ENCODE data around the gene TPR.

The TPR gene

GRCh38 chr1:186315570-186315969, 59.5 kb downstream of the TPR start:
- Histone ChIP-seq H4K20me1 (ENCODE audit: control insufficient read depth, insufficient read depth, low read depth, low read length) (0 out of 2 replicates have a peak, but pooled peaks cover 5% of the 10 kb centered on the region), H3K79me2 (ENCODE audit: control insufficient read depth, low read length) (no peaks in the 10 kb centered on the region), H3K4me1 (ENCODE audit: control insufficient read depth, low read length) (no peaks in the 10 kb centered on the region), H3K4me3 (ENCODE audit: low read length) (no peak overlapping the region), H3K36me3 (ENCODE audit: control insufficient read depth, low read length) (peaks cover 90% of the 10 kb centered on the region), H3K9me2 (replicated peaks; ENCODE audit: control insufficient read depth, low read length) (no peaks in the 10 kb centered on the region), H3K9me3 (ENCODE audit: control insufficient read depth, insufficient read depth, low read length) (no peaks in the 10 kb centered on the region), H3K27me3 (ENCODE audit: control insufficient read depth, low read length) (no peaks in the 10 kb centered on the region), H3F3A (ENCODE audit: control insufficient read depth, insufficient read depth) (no peaks in the 10 kb centered on the region), H3K4me2 (ENCODE audit: low read length) (no peak overlapping the region), H3K27ac (ENCODE audit: low read depth, low read length) (no peak overlapping the region)
- TF ChIP-seq CTCF (IDR thresholded peaks at IDR 0.05; ENCODE audit: low read depth, low read length, poor library complexity, severe bottlenecking) (no peak), EZH2phosphoT487 (IDR thresholded peaks at IDR 0.05; ENCODE audit: borderline replicate concordance, low read length) (no peak)

GRCh38 chr1:186311375-186312051, 63.5 kb downstream of the TPR start:
- no peaks in the 10 kb centered on the region for H3K79me2 ChIP-seq (ENCODE audit: control insufficient read depth, low read length)
- no peaks in the 10 kb centered on the region for H3K27me3 ChIP-seq (ENCODE audit: control insufficient read depth, low read length)
- H3K4me1 ChIP-seq (ENCODE audit: control insufficient read depth, low read length): no peaks in the 10 kb centered on the region
- H3K4me2 ChIP-seq (ENCODE audit: low read length): no peak overlapping the region
- TF ChIP-seq EZH2phosphoT487 (IDR thresholded peaks at IDR 0.05; ENCODE audit: borderline replicate concordance, low read length) (no peak), CTCF (IDR thresholded peaks at IDR 0.05; ENCODE audit: low read depth, low read length, poor library complexity, severe bottlenecking) (no peak)
- no peaks in the 10 kb centered on the region for H3K9me2 ChIP-seq (replicated peaks; ENCODE audit: control insufficient read depth, low read length)
- H3K36me3 ChIP-seq (ENCODE audit: control insufficient read depth, low read length): peaks cover 51% of the 10 kb centered on the region
- no peaks in the 10 kb centered on the region for H3K9me3 ChIP-seq (ENCODE audit: control insufficient read depth, insufficient read depth, low read length)
- H3K4me3 ChIP-seq (ENCODE audit: low read length): no peak overlapping the region
- H3F3A ChIP-seq (ENCODE audit: control insufficient read depth, insufficient read depth): no peaks in the 10 kb centered on the region
- no peak overlapping the region for H3K27ac ChIP-seq (ENCODE audit: low read depth, low read length)
- 0 out of 2 replicates have a peak, but pooled peaks cover 5% of the 10 kb centered on the region for H4K20me1 ChIP-seq (ENCODE audit: control insufficient read depth, insufficient read depth, low read depth, low read length)

GRCh38 chr1:186310307-186310706, 64.7 kb downstream of the TPR start:
- H4K20me1 ChIP-seq (ENCODE audit: control insufficient read depth, insufficient read depth, low read depth, low read length): 0 out of 2 replicates have a peak, but pooled peaks cover under 1% of the 10 kb centered on the region
- no peak overlapping the region for H3K27ac ChIP-seq (ENCODE audit: low read depth, low read length)
- TF ChIP-seq CTCF (IDR thresholded peaks at IDR 0.05; ENCODE audit: low read depth, low read length, poor library complexity, severe bottlenecking): no peak
- TF ChIP-seq EZH2phosphoT487 (IDR thresholded peaks at IDR 0.05; ENCODE audit: borderline replicate concordance, low read length): no peak
- 0 out of 2 replicates have a peak, but pooled peaks cover 1% of the 10 kb centered on the region for H3F3A ChIP-seq (ENCODE audit: control insufficient read depth, insufficient read depth)
- no peaks in the 10 kb centered on the region for H3K9me3 ChIP-seq (ENCODE audit: control insufficient read depth, insufficient read depth, low read length)
- H3K9me2 ChIP-seq (replicated peaks; ENCODE audit: control insufficient read depth, low read length): no peaks in the 10 kb centered on the region
- H3K4me2 ChIP-seq (ENCODE audit: low read length): no peak overlapping the region
- H3K36me3 ChIP-seq (ENCODE audit: control insufficient read depth, low read length): peaks cover 39% of the 10 kb centered on the region
- H3K4me1 ChIP-seq (ENCODE audit: control insufficient read depth, low read length): peaks cover 4% of the 10 kb centered on the region; the same call in 1 of the 2 replicates
- H3K79me2 ChIP-seq (ENCODE audit: control insufficient read depth, low read length): no peaks in the 10 kb centered on the region
- no peak overlapping the region for H3K4me3 ChIP-seq (ENCODE audit: low read length)
- H3K27me3 ChIP-seq (ENCODE audit: control insufficient read depth, low read length): no peaks in the 10 kb centered on the region

Measured in DOHH2 (cell line).